ENCODE measurements around the gene OSBPL6.

The OSBPL6 gene

DNA sequence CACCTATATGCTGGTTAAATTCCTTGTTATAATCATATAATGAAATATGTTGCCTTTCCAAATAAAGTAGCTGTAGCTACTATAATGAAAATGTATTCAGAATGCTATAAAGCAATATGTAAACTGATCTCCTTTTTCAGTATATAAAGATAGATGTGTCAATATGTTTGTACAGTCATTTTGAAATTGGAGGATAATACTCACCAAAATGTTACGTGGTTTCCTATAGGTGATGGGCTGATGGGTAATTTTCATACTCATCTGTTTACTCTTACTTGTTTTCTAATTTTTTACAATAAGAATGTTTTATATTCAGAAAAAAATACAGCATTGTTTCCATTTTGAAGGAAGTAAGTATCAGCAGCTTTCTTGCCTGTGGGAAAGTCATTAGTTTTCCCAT, 186.5 kb downstream of the OSBPL6 start:
- Histone ChIP-seq H2AFZ (ENCODE audit: low read depth) (no peak overlapping the region), H3K79me2 (ENCODE audit: insufficient read depth, low read depth) (no peaks in the 10 kb centered on the region), H4K20me1 (ENCODE audit: insufficient read depth) (no peaks in the 10 kb centered on the region), H3K4me3 (IDR thresholded peaks at IDR 0.05; ENCODE audit: insufficient read depth, low read depth, low read length) (no peak overlapping the region), H3K4me2 (no peak overlapping the region), H3K9ac (no peak overlapping the region), H3K27me3 (ENCODE audit: insufficient read depth, low read depth) (no peaks in the 10 kb centered on the region), H3K4me1 (ENCODE audit: low read depth, poor library complexity, severe bottlenecking) (peaks cover 22% of the 10 kb centered on the region), H3K27ac (no peak overlapping the region), H3K36me3 (ENCODE audit: insufficient read depth) (no peaks in the 10 kb centered on the region)
- TF ChIP-seq, protein P1, sequence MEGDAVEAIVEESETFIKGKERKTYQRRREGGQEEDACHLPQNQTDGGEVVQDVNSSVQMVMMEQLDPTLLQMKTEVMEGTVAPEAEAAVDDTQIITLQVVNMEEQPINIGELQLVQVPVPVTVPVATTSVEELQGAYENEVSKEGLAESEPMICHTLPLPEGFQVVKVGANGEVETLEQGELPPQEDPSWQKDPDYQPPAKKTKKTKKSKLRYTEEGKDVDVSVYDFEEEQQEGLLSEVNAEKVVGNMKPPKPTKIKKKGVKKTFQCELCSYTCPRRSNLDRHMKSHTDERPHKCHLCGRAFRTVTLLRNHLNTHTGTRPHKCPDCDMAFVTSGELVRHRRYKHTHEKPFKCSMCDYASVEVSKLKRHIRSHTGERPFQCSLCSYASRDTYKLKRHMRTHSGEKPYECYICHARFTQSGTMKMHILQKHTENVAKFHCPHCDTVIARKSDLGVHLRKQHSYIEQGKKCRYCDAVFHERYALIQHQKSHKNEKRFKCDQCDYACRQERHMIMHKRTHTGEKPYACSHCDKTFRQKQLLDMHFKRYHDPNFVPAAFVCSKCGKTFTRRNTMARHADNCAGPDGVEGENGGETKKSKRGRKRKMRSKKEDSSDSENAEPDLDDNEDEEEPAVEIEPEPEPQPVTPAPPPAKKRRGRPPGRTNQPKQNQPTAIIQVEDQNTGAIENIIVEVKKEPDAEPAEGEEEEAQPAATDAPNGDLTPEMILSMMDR (conservative IDR thresholded peaks at IDR 0.05; ENCODE audit: low read depth, low read length): no peak

DNA sequence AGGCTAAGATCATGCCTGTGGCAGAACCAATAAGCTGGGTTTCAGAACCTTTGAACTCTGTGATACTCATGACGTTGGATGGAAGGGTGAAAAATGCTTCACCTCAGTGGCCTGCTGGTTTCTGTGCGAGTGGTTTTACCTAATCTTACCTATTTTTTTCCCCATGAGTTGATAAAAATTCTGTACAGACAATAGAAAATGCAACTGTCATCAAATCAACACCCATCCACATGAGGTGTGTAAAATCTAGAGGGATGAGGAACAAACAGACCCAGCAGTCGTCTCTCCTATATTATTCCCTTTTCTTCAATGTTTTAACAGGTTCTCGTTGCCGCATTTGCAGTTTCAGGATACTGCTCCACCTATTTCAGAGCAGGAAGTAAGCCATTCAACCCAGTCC, 189.4 kb downstream of the OSBPL6 start:
- Histone ChIP-seq H3K4me1 (ENCODE audit: low read depth, poor library complexity, severe bottlenecking) (peaks cover 22% of the 10 kb centered on the region), H3K36me3 (ENCODE audit: insufficient read depth) (no peaks in the 10 kb centered on the region), H3K4me2 (peak overlapping the region; percentile 29; the same call in 1 of the 2 replicates), H3K27me3 (ENCODE audit: insufficient read depth, low read depth) (no peaks in the 10 kb centered on the region), H3K79me2 (ENCODE audit: insufficient read depth, low read depth) (no peaks in the 10 kb centered on the region), H3K9ac (no peak overlapping the region), H3K27ac (peak overlapping the region; percentile 16; the same call in 1 of the 2 replicates), H4K20me1 (ENCODE audit: insufficient read depth) (no peaks in the 10 kb centered on the region), H3K4me3 (IDR thresholded peaks at IDR 0.05; ENCODE audit: insufficient read depth, low read depth, low read length) (no peak overlapping the region), H2AFZ (ENCODE audit: low read depth) (no peak overlapping the region)
- TF ChIP-seq, protein P1 (conservative IDR thresholded peaks at IDR 0.05; ENCODE audit: low read depth, low read length): no peak

DNA sequence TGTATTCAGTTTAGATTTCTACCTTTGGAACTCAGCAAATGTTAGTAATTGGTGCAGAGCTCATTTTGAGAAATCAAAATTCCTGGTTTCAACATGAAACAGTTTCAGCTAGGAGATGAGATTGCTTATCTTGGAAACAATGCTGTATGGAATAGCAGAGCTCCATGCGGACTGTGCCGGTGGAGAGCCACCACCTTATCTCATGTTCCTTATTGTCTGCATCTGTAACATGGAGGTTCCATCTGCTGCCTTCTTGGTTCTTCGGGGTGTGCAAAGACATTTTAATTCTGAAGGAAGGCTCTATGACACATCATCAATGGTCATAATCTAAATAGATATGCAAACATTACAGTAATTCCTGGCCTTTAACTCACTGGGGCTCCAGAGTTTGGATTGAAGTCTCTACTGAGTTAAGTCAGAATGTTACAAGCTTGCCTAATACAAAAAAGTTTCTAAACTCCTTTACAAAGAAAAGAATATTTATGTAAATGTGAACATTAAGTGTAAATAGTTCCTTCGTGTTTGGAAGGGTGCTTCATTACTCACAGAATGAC, 191.4 kb downstream of the OSBPL6 start:
- no peaks in the 10 kb centered on the region for H4K20me1 ChIP-seq (ENCODE audit: insufficient read depth)
- peaks cover 22% of the 10 kb centered on the region for H3K4me1 ChIP-seq (ENCODE audit: low read depth, poor library complexity, severe bottlenecking)
- H3K79me2 ChIP-seq (ENCODE audit: insufficient read depth, low read depth): no peaks in the 10 kb centered on the region
- H3K4me3 ChIP-seq (IDR thresholded peaks at IDR 0.05; ENCODE audit: insufficient read depth, low read depth, low read length): no peak overlapping the region
- H3K27me3 ChIP-seq (ENCODE audit: insufficient read depth, low read depth): no peaks in the 10 kb centered on the region
- no peak overlapping the region for H3K9ac ChIP-seq
- no peak overlapping the region for H2AFZ ChIP-seq (ENCODE audit: low read depth)
- no peaks in the 10 kb centered on the region for H3K36me3 ChIP-seq (ENCODE audit: insufficient read depth)
- TF ChIP-seq, protein P1 (conservative IDR thresholded peaks at IDR 0.05; ENCODE audit: low read depth, low read length): no peak
- no peak overlapping the region for H3K4me2 ChIP-seq
- no peak overlapping the region for H3K27ac ChIP-seq

DNA sequence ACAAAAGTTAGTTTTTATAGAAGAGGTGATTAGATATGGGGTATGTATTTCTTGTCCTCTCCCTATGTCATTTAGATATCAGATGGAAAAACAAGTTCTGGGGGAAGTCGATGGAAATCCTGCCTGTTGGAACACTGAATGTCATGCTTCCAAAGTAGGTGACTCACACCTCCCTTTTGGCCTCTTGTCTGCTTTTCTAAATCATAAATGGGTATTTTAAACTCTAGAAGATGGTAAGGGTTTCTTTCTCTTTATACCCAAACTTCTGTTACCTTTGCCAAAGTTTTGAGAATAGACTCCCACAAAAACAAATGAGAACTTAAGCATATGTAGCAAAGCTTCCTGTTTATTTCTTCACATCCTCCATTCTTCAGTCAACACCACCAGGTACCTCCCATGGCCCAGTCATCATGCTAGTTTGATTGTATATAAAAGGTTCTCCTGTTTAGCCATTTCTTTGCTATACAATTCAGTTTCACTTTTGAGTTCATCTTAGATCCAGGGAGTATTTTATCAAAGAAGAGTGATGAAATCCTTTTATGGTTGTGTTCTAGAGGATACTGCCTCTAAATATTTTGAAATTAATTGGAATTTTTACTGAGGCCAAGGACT, 192.8 kb downstream of the OSBPL6 start:
- Histone ChIP-seq H2AFZ (ENCODE audit: low read depth) (no peak overlapping the region), H3K4me1 (ENCODE audit: low read depth, poor library complexity, severe bottlenecking) (peaks cover 22% of the 10 kb centered on the region), H3K9ac (no peak overlapping the region), H3K4me2 (no peak overlapping the region), H3K79me2 (ENCODE audit: insufficient read depth, low read depth) (no peaks in the 10 kb centered on the region), H4K20me1 (ENCODE audit: insufficient read depth) (no peaks in the 10 kb centered on the region), H3K36me3 (ENCODE audit: insufficient read depth) (no peaks in the 10 kb centered on the region), H3K27ac (no peak overlapping the region), H3K27me3 (ENCODE audit: insufficient read depth, low read depth) (no peaks in the 10 kb centered on the region), H3K4me3 (IDR thresholded peaks at IDR 0.05; ENCODE audit: insufficient read depth, low read depth, low read length) (no peak overlapping the region)
- TF ChIP-seq, protein P1 (conservative IDR thresholded peaks at IDR 0.05; ENCODE audit: low read depth, low read length): no peak

Measured in KMS-11 (cell line).